GM18867 (cell line): ENCODE data around the gene POLDIP3.
"Not testable (repeated sequence)": the region's sequence is repeated elsewhere in the genome, so short reads cannot be mapped to it uniquely, and the experiment has no call there.

Experiments used
- ATAC-seq: cut with Tn5 transposase; IDR thresholded peaks from one replicate; pipeline ENCODE4 v1.9.1; 2021; ENCODE audit warnings: mild to moderate bottlenecking, moderate library complexity; ENCODE audit not compliant: unreplicated experiment

POLDIP3 gene

DNA sequence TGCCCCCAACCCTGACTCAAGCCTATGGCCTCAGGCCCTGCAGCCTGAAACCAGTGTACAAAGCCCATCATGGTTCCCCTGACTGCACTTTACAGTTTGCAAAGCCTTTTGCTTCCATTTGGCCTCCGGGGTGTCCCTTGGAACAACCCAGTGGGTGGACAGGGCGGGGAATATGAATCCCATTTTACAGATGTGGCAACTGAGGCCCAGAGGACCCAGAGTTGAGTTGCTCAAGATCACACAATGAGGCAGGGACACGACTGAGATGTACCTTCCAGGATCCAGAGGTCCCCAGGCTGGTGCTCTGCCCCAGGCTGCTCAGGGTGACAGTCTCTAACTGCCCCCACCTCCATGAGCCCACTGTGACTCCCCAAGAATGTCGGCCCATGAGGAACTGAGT is 5.4 kb upstream of the POLDIP3 start:
- no peak for ATAC-seq

DNA sequence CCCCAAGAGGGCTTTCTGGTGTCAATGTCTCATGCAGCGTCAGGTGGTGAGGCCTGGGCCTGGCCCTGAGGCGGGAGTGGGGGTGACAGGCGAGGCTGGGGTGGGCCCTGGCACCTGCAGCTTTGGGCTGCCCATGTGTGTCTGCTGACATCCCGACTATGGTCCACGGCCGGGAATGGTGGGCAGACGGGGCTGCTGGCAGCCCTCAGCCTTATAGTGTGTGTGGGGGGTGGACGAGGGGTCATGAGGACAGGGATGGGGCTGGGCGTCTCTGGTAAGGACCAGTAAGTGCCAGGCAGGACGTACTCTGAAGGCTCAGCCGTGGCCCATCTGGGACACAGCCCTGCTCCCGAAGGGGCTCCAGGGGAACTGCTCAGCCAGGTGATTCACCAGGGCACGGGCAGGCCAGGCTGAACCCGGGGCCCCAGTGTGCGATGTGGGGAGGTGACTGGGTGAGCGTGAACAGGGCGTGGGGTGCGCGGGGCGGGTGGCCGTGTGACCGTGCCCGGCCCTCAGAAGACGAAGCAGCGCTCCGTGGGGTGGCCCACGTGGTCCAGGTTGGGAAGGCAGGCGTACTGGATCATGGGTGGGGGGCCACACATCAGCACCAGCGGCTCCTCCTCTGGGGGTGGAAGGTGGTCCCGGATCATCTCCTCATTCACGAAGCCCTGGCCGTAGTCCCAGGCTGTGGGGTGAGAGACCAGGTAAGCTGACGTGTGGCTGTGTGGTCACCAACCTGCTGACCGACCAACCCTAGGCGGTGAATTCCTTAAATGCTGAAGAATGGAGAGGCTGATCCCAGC is 4.8 kb upstream of the POLDIP3 start:
- ATAC-seq: no peak

DNA sequence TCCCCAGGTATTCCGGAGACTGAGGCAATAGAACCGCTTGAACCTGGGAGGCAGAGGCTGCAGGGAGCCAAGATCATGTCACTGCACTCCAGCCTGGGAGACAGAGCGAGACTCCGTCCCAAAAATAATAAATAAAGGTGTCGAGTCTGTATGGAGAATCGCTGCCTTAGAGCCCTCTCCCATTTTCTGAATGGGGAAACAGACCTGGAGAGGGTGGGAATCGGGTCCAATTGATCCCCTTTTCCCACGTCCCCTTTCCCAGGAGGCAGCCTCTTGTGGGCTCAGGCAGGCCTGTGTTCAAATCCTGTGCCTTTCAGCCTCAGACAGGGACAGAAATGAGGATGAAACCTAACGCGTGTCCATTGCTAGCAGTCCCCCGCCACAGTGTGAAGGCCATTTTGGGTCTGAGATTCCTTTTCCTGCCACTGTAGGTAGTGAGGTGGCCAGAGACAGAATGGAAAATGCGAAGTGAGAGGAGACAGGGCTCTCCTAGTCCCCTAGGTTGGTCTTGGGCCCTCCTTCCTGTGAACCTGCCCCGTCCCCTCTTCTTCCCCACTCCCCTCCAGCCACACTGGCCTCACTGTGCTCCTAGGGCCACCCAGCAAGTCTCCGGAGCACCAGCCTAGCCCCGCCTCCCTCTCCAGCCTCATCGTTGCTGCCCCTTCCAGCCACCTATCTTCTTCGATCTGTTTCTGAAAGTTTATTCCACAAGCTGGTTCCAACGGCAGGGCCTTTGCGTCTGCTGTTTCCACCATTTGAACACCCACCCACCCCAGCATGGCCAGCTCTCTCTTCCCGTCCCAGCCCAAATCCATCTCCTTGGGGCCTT is 2.7 kb upstream of the POLDIP3 start:
- no peak for ATAC-seq

DNA sequence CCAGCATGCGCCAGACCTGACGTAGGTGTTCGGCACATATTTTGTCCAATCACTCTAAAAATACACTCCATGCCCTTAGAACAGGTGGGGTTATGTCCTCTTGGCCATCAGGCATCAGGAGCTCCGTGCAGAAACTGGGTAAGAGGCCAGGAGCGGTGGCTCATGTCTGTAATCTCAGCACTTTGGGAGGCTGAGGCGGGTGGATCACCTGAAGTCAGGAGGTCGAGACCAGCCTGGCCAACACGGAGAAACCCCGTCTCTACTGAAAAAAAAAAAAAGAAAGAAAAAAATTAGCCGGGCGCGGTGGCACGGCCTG is 1.1 kb upstream of the POLDIP3 start:
- not testable (repeated sequence) for ATAC-seq

DNA sequence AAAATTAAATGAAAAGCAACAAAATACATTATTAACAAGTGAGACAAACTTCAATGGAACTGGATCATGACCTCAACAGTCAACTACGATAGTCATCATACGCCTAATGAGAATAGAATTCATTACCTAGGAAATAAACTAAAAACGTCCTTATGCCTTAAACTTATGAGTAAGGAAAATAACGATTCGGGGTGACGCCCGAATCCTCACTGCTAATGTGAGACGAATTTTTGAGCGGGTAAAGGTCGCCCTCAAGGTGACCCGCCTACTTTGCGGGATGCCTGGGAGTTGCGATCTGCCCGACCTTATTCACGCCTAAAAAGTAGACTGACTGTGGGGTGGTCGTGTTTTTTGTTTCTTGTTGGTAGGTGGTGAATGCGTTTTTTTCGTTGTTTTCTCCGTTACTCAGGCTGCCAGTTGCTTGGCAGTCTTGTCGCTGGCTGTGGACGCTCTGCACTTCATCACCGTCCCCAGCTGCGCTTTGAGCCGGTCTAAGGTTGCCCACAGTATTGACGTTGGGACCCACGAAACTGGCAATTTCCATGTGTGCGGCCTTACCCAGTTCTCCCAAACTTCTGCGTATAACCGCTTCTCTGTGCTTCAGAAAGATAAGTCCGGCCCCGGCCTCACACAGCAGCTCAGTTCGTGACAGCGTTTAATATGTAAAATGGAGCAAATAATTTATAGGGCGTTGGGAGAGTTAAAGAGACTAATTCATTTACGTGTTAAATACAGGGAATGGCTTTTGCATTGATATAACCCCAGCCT is 593 bp upstream of the POLDIP3 start:
- ATAC-seq: peak; percentile 60

DNA sequence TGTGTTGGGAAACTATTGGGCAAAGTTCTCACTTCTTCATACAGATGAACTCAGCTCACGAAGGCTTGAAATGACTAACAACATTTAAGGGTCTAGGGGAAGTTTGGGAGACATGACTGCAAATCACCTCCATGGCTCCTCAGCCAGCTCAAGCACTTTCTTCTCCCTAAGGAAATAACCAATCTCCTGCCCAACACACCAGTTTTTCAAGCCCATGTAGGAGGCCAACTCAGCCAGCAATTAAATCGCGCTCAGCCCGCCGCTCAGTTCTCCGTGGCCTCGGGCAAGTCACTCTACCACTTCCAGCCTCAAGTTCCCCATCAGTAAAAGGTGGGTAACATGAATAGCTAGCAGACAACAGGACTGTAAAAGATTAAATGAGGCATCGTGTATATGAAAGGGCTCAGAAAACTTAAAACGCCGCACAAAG is 796 bp downstream of the POLDIP3 start:
- ATAC-seq: no peak

DNA sequence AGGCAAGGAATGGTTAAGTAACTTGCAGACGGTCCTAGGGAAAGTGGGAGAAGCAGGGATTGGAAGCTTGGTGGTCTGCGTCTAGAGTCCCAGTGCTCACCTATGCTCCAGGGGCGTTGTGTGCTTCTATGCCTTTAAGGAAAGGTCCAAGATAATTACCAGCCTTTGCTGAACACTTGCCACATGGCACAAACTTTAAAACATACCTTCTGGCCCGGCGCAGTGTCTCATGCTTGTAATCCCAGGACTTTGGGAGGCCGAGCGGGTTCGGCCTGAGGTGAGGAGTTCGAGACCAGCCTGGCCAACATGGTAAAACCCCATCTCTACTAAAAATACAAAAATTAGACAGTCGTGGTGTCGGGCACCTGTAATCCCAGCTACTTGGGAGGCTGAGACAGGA is 2.3 kb downstream of the POLDIP3 start:
- ATAC-seq: no peak

DNA sequence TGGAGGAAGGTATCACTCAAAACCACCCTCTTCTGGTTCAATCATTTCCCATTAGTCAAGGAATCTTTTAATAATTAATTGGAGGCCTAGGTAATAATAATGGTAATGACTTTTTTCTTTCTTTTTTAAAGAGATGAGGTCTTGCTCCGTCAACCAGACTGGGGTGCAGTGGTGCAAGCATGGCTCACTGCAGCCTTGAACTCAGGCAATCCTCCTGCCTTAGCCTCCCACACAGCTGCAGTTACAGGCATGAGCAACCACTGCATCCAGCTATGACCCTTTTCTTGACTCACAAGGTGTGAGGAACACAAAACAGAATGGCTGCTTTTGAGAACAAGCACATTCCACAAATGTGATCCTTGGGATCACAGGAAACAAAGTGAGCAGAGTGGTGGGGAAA is 3.6 kb downstream of the POLDIP3 start:
- ATAC-seq: no peak

DNA sequence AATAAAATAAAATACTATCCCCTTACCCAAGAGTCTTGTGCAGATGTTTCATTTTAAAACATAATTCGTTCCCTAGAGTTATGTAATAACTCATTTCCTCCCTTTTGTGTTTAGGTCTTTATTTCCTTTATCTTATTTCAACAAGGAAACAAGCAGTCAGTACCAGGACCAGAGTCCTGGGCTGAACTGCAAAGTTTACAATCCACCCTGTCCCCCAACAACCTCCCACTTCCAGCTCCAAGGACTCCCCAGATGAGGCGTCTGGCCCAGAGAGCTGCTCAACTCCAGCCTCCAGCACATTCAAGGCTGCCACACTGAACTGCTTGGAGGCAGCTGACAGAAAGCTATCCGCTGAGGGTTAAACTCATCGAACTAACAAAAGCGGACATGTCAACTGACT is 4.5 kb downstream of the POLDIP3 start:
- ATAC-seq: no peak

DNA sequence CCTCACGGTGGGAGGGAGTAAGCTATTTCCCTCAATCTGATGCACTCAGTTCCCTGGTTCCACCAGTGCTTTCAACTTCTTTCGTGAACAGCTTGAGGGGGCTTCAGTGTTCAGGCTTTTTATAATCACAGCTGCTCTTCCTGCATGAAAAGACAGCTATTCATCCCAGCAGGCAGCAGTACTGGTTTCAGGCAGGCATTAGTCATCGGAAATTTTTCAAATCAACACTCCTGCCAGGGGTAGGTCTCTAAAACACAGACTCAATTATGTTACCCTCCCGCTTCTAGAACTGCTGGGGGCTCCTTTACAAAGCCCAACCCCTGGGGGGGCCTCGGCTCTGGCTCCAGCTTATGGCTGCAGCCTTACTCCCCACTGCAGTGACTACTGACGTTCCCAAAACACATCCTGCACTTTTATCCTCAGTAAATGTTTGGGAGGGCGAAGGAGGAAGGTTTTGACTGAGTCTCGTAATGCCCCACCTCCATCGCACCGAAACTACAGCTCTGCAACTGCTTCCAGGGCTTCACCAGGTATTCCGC is 5.8 kb downstream of the POLDIP3 start:
- ATAC-seq: no peak

DNA sequence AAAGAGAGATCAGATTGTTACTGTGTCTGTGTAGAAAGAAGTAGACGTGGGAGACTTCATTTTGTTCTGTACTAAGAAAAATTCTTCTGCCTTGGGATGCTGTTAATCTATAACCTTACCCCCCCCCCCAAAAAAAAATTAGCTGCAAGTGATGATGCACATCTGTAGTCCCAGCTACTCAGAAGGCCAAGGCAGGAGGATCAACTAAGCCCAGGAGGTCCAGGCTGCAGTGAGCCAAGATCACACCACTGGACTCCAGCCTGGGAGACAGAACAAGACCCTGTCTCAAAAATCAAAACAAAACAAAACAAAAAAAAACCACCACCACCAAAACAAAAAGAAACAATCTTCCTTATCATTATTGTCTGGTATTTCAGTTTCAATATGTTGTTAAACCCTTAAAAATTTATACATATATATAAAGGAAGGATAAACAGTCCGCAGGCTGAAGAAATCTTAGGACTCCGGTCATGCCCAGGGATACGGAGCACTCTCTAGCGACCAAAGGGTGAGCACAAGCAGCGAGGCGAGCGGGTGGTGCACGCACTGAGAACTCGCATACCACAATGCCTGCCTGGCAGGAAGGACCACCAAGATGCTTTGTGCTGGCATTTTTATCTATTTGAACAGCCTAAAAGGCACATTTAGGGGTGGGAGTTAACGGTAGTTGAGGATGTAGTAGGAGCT is 6.4 kb downstream of the POLDIP3 start:
- ATAC-seq: no peak

DNA sequence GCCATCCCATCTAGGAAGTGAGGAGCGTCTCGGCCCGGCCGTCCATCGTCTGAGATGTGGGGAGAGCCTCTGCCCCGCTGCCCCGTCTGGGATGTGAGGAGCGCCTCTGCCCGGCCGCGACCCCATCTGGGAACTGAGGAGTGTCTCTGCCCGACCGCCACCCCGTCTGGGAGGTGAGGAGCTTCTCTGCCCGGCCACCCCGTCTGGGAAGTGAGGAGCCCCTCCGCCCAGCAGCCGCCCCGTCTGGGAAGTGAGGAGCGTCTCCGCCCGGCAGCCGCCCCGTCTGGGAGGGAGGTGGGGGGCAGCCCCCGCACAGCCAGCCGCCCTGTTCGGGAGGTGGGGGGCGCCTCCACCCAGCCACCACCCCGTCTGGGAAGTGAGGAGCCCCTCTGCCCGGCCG is 7.0 kb downstream of the POLDIP3 start:
- not testable (repeated sequence) for ATAC-seq

DNA sequence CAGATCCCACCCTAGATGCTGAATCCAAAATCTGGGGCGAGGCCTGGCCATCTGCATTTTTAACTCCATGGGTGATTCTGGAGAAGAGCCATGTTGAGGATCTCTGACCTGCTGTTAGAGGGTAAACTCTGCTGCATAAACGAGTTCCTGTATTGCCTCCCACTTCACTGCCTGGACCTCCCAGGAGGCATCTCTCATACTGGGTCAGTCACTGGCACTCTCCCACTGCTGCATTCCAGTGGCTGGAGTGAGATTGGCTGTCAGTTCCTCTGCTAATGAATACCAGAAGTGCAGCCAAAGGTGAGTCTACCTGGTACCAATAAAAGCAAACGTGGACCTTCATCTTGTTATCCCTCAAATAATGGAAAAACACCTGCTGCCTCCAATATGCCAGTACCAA is 10.3 kb downstream of the POLDIP3 start:
- ATAC-seq: no peak

DNA sequence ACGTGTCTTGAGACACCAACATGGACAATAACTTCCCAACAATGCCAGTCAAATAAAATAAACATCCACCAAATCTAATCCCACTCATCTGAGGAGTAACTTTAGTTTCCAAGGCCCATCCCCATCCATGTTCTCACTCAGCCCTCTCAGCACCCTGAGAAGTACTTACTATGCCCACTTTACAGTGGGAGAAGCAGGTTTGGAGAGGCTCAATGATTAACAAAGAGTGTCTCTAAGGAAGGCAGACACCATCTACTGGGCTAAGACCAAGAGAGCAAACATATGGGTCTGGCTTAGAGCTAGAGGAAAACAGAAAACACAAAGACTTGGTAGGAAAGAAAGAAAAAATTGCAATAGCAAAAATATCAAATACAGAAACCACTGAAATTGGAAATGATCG is 11.3 kb downstream of the POLDIP3 start:
- no peak for ATAC-seq

DNA sequence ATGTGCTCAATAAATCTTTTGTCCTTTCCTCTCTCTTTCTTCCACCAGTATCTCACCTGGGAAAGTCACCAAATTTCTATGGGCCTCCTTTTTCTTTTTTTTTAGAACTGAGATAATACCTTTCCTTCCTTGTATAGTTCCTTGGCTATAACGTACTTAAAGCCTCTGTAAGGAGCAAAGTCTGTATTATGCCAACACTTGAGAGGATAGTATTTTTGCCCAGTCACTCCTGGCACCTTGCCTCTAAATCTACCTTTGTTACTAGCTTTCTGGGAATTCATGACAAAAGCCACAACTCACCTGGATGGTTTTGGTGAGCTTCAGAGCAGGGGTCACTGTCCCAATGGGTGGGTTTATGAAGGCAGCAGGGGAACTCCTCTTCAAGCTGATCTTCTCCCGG is 12.2 kb downstream of the POLDIP3 start:
- no peak for ATAC-seq

DNA sequence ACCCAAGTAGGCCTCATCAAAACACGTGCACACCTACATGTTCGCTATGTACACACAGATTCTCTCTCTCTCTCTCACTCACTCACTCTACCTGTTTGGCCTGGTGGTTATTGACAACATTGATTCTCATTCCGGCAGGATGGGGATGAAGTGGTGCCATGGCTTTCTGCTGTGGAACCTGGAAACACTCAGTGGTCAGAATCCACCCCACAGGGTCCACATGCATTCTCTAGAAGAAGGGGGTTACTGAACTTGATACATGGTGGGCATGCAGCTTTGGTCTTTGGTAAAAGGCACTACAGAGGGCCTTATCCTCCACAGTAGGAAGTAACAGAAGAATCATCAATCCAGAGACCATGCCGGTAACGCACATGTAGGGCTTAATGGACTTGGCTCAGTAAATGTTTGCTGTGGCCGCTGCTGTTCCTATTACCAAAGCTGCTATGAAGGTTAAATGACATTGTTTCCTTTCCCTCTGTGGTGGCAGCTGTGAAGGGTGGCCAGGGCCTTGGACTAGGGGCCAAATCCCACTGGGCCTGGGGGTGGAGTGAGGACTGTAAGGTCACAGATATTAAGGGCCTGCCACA is 12.7 kb downstream of the POLDIP3 start:
- no peak for ATAC-seq

DNA sequence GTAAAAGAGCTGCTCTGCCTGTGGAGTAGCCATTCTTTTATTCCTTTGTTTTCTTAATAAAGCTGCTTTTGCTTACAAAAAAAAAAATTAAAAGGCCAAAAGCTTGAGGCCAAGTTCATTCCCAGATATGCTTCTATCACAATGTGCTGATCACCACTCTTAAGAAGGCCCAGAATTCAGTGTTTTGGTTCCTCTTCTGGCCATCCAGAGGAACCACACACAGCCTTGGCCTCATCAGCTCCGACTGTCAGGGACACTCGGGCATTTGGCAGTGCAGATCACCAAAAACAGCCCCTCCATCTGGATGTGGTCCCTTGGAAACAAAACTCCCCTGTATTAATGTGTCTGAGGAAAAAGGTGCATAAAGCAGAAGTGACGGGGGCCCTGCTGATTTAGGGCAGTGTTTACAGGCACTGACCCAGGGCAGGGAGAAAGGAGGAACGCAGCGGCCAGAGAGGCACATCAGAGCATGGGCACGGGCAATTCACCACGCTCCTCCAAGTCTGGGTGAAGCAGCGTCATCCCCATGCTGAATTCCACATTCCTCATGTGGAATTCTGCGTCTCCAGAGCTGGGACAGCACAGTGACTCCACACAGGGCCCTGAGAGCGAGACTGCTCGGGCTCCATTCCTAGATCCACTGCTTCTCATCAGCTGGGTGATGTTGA is 17.7 kb downstream of the POLDIP3 start:
- no peak for ATAC-seq

DNA sequence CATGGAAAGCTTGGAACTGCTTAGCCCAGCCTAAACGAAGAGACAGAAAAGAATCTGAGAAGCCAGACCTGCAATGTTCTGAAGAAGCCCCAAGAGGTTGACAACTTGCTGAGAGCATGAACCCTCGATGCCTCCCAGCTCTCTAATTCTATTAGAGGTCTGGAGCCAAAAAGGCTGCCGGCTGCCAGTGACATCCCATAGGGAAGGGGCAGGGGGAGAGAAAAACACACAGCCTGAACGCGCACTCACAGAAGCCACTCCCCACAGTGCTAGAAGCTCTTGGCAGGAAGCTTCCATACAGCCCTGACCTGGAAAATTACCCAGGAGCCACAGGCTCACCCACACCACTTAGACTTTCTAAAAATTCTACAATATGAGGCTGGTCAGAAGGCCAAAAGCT is 18.3 kb downstream of the POLDIP3 start:
- ATAC-seq: no peak

DNA sequence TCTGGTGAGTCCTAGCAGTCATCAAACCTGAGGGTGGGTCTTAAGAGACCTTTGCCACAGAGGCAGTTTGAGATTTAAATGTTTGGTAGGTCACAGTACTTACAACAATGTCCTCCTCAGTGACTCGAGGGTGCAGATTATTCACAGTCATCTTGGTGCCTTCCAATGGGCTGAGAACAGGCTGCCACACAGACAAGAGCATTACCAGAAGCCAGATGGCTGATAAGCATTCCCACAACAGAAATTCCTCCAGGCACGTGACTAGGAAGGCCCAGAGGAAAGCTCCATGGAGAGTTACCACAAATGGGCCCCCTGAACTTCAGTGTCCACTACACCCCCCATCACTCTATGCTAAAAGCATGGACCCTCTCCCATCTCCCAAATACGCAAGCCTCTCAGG is 19.2 kb downstream of the POLDIP3 start:
- ATAC-seq: no peak

DNA sequence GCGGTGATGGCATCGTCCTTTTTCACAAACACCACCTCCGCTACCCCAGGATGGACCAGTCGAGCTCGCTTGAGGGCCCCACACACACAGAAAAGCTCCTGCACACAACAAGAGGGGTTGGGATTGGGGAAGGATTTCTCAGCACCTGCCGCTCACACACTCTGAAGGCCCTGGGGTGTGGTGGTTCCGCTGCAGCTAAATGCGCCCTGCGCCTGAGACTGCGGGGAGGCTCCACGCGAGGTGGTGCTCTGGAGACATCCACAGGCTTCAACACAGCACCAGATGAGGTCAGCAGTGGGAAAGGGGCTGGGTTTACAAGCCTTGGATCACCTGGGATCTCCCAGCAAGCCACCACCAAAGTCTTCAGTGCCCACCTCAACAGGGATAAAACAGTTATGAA is 22.7 kb downstream of the POLDIP3 start:
- ATAC-seq: no peak
